Upper lobe of left lung (tissue), 6 donors: ENCODE measurements around the gene FXYD5. TPM values are rescaled to one million over a fixed set of nuclear protein-coding genes. Genes with fewer than 3 reads are reported as not detected.

ENCODE experiments used
- ATAC-seq, 2 donors: fragments of 200-7000 bp; cut with Tn5 transposase; one replicate each; pipeline ENCODE4 v1.9.1; 2022; ENCODE audit warnings: mild to moderate bottlenecking in 2 of 2, moderate library complexity in 2 of 2; ENCODE audit not compliant: low FRiP score in 2 of 2
- DNase-seq, 2 donors: peaks; one replicate each; pipeline ENCODE4 v3.0.0-alpha.2; 2019 to 2020
- H3K27ac ChIP-seq, 4 donors: fragments of 200-600 bp; sonication (generic); one replicate each; pipeline ENCODE4 v1.5.1; 2016 to 2019
- H3K27me3 ChIP-seq, 4 donors: fragments of 200-600 bp; sonication (generic); one replicate each; pipeline ENCODE4 v1.5.1; 2017 to 2019
- H3K36me3 ChIP-seq, 4 donors: fragments of 200-600 bp; sonication (generic); one replicate each; pipeline ENCODE4 v1.5.1; 2016 to 2019
- H3K4me1 ChIP-seq, 4 donors: fragments of 200-600 bp; sonication (generic); one replicate each; pipeline ENCODE4 v1.5.1; 2018 to 2019
- H3K4me3 ChIP-seq, 4 donors: fragments of 200-600 bp; sonication (generic); one replicate each; pipeline ENCODE4 v1.5.1; 2017 to 2019; ENCODE audit warnings: mild to moderate bottlenecking in 2 of 4, moderate library complexity in 1 of 4
- H3K9me3 ChIP-seq, 4 donors: fragments of 200-600 bp; sonication (generic); one replicate each; pipeline ENCODE4 v1.5.1; 2018 to 2019
- EP300 ChIP-seq, 4 donors: sonication (generic); formaldehyde crosslinking; IDR thresholded peaks; one replicate each; pipeline ENCODE4 v1.5.1; 2017; ENCODE audit warnings: antibody characterized with exemption in 4 of 4, control low read depth in 2 of 4
- POLR2A ChIP-seq, 4 donors: fragments of 450-650 bp; IDR thresholded peaks; one replicate each; pipeline ENCODE4 v1.5.1; 2016 to 2017; ENCODE audit warnings: antibody characterized with exemption in 4 of 4, mild to moderate bottlenecking in 2 of 4
- POLR2AphosphoS5 ChIP-seq, 2 donors: sonication (generic); formaldehyde crosslinking; IDR thresholded peaks; one replicate each; pipeline ENCODE4 v1.5.1; 2017; ENCODE audit warnings: antibody characterized with exemption in 2 of 2
- WGBS, 2 donors: methylation state at CpG; one replicate each; pipeline ENCODE4 v1.1.5; 2017 to 2018; 5-methylcytosine and 5-hydroxymethylcytosine counted together
- total RNA-seq, 6 donors: library from RNA; depleted of rRNA in 4 of 6; stranded (reverse); fragments of >200 nt in 4 of 6; gene quantifications; one replicate each; pipeline versions ENCODE4 v1.1.0 to v1.2.1, GENCODE V29; 2016 to 2021
- TF ChIP-seq, protein P1 (sequence below), 6 experiments: fragments of 450-650 bp in 4 of 6; fragments of 200-600 bp in 2 of 6; sonication (generic) in 2 of 6; IDR thresholded peaks; one replicate each; pipeline ENCODE4 v1.5.1; 2016 to 2019; ENCODE audit warnings: antibody characterized with exemption in 6 of 6
- donor health status: DM: no; HTN: no; CAD: no; lungs with moderate emphysema.
- donor health status: DM: no; HTN: yes; CAD: no; lungs with severe emphysema.

FXYD5 gene
- total RNA-seq, 6 donors from 2014 or later: 40.4 to 153 (median 91.8) TPM

DNA sequence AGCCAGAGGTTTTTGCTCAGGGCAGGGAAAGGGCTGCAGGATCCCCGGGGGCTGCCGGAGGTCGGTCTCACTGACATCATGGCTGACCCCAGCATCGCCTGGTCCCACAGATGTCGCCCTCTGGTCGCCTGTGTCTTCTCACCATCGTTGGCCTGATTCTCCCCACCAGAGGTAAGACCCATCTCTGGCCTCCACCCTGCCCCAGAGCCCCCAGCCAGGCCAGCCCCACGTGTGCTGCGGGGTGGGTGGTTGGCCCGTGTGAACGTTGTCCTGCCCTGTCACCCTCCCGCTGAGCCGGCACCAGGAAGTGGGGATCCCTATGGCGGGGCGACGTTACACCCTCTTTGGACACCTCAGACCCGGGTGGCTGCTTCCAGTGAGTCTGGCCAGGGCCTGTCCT, 906 bp downstream of the FXYD5 start:
- H3K27me3 ChIP-seq: no peaks in the 10 kb centered on the region
- peak overlapping the region; percentile 75 to 96 (median 86) for H3K27ac ChIP-seq
- DNase-seq (no peak), ATAC-seq (peak; percentile 1 to 25)
- H3K9me3 ChIP-seq: no peaks in the 10 kb centered on the region
- H3K4me1 ChIP-seq: peaks cover 24 to 39% (median 33%) of the 10 kb centered on the region in 4 donors
- peak overlapping the region; percentile 71 to 81 (median 74) for H3K4me3 ChIP-seq
- TF ChIP-seq POLR2AphosphoS5 (IDR thresholded peaks at IDR 0.05) (no peak), EP300 (IDR thresholded peaks at IDR 0.05) (no peak), POLR2A (IDR thresholded peaks at IDR 0.05) (no peak)
- TF ChIP-seq, protein P1, sequence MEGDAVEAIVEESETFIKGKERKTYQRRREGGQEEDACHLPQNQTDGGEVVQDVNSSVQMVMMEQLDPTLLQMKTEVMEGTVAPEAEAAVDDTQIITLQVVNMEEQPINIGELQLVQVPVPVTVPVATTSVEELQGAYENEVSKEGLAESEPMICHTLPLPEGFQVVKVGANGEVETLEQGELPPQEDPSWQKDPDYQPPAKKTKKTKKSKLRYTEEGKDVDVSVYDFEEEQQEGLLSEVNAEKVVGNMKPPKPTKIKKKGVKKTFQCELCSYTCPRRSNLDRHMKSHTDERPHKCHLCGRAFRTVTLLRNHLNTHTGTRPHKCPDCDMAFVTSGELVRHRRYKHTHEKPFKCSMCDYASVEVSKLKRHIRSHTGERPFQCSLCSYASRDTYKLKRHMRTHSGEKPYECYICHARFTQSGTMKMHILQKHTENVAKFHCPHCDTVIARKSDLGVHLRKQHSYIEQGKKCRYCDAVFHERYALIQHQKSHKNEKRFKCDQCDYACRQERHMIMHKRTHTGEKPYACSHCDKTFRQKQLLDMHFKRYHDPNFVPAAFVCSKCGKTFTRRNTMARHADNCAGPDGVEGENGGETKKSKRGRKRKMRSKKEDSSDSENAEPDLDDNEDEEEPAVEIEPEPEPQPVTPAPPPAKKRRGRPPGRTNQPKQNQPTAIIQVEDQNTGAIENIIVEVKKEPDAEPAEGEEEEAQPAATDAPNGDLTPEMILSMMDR (IDR thresholded peaks at IDR 0.05): no peak
- WGBS, 2 donors: 17 to 47% methylated on average over 6 to 13 of the region's 17 CpGs
- peaks cover 10 to 39% (median 23%) of the 10 kb centered on the region in 4 donors for H3K36me3 ChIP-seq

DNA sequence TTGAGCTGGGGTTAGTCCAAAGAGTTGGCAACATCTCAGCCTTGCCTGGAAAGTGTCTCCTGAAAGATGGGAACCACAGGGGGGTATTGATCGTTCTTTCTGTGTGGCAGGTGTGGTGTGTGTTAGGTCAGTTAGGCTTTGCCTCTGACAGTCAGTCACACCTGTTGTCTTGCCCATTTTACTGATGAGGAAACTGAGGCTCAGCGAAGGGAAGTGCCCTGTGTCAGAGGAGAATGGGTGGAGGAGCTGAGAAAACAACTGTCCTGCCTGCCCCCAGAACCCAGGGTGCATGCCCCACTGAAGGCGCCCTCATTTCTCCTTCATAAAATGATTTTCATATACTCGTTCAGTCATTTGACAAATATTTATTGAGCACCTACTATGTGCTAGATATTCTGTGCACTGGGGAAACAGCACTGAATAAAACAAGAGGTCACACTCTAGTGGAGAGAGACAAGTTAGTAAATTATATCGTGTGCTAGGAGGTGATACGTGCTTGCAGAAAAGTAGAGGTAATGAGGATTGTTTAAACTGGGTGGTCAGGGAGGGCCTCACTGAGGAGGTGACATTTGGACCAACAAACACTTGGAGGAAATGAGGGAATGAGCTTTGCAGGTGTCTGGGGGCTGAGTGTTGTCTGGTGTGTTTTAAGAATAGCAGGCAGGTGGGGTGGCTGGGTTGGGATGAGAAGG, 1.6 kb downstream of the FXYD5 start:
- TF ChIP-seq, protein P1 (IDR thresholded peaks at IDR 0.05): no peak
- no peak for TF ChIP-seq EP300 (IDR thresholded peaks at IDR 0.05)
- no peak for TF ChIP-seq POLR2A (IDR thresholded peaks at IDR 0.05)
- TF ChIP-seq POLR2AphosphoS5 (IDR thresholded peaks at IDR 0.05): no peak
- WGBS, 2 donors: 89 to 93% methylated on average over 6 of the region's 6 CpGs
- no peaks in the 10 kb centered on the region for H3K27me3 ChIP-seq
- peak overlapping the region in 3 of 4 donors; percentile 71 to 81 (median 73) for H3K4me3 ChIP-seq
- no peaks in the 10 kb centered on the region for H3K9me3 ChIP-seq
- H3K36me3 ChIP-seq: peaks cover 10 to 45% (median 28%) of the 10 kb centered on the region in 4 donors
- DNase-seq (no peak), ATAC-seq (no peak)
- H3K4me1 ChIP-seq: peaks cover 24 to 39% (median 33%) of the 10 kb centered on the region in 4 donors
- H3K27ac ChIP-seq: peak overlapping the region in 1 of 4 donors; percentile 96

DNA sequence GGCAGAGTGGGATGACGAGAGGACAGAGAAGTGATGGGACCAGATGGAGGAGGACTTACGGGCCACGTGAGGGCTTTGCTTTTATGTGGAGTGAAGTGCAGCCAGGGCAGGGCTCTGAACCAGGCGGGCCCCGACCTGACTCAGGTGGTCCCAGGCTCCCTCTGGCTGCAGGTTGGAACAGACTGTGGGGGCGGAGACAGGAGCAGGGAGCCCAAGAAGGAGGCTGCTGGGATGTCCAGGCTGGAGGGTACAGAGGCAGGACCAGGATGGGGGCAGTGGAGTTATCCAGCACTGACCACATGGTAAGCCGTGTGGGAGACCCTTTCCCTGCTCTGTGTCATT, 2.1 kb downstream of the FXYD5 start:
- ATAC-seq (no peak), DNase-seq (no peak)
- peaks cover 10 to 50% (median 32%) of the 10 kb centered on the region in 4 donors for H3K36me3 ChIP-seq
- no peaks in the 10 kb centered on the region for H3K9me3 ChIP-seq
- H3K27ac ChIP-seq: no peak overlapping the region
- H3K4me3 ChIP-seq: no peak overlapping the region
- H3K4me1 ChIP-seq: peaks cover 24 to 39% (median 33%) of the 10 kb centered on the region in 4 donors
- no peaks in the 10 kb centered on the region for H3K27me3 ChIP-seq
- no peak for TF ChIP-seq EP300 (IDR thresholded peaks at IDR 0.05)
- WGBS, 2 donors: 88 to 92% methylated on average over 7 of the region's 7 CpGs

DNA sequence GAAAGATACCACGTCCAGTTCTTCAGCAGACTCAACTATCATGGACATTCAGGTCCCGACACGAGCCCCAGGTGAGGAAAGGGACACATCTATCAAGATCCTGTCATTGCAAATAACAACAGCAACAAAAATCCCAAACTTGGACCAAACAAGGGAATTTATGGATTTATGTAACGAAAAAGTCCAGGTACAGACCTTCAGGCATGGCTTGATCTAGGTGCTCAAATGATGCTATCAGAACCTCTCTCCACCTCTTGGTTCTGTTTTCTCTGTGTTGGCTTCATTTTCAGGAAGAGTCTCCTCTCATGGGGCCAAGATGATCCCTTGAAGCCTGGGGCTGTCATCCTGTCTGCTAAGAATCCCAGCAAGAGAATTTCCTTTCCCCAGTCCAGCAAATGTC, 2.9 kb downstream of the FXYD5 start:
- no peak overlapping the region for H3K4me3 ChIP-seq
- no peaks in the 10 kb centered on the region for H3K27me3 ChIP-seq
- DNase-seq (no peak), ATAC-seq (no peak)
- TF ChIP-seq EP300 (IDR thresholded peaks at IDR 0.05) (no peak), POLR2AphosphoS5 (IDR thresholded peaks at IDR 0.05) (no peak), POLR2A (IDR thresholded peaks at IDR 0.05) (no peak)
- peaks cover 21 to 35% (median 31%) of the 10 kb centered on the region in 4 donors for H3K4me1 ChIP-seq
- H3K27ac ChIP-seq: no peak overlapping the region
- 99 to 100% methylated on average over 4 of the region's 4 CpGs for WGBS, 2 donors
- H3K36me3 ChIP-seq: peaks cover 12 to 57% (median 35%) of the 10 kb centered on the region in 4 donors
- H3K9me3 ChIP-seq: peaks cover 0 to 3% (median 0%) of the 10 kb centered on the region in 4 donors

DNA sequence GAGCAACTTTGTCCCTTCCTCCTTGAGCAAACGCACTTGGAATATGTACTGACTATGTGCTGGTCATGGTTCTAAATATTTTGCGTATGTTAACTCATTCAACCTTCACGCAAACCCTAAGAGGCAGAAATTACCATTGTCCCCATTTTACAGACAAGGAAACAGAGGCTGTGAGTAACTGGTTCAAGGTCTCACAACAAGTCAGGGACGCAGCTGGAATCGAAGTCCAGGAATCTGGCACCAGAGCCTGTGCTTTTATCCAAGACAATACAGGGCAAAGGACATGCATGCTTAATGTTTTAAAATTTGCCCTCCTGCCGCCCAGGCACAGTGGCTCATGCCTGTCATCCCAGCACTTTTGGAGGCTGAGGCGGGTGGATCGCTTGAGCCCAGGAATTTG, 5.1 kb downstream of the FXYD5 start:
- Histone ChIP-seq H3K27me3 (no peaks in the 10 kb centered on the region), H3K36me3 (peaks cover 20 to 79% (median 51%) of the 10 kb centered on the region in 4 donors), H3K4me1 (peaks cover 7 to 19% (median 16%) of the 10 kb centered on the region in 4 donors), H3K4me3 (no peak overlapping the region), H3K9me3 (peaks cover 0 to 17% (median 9%) of the 10 kb centered on the region in 4 donors), H3K27ac (no peak overlapping the region)
- WGBS, 2 donors: 87% methylated on average over 6 to 8 of the region's 8 CpGs
- TF ChIP-seq POLR2AphosphoS5 (IDR thresholded peaks at IDR 0.05): no peak
- TF ChIP-seq, protein P1 (IDR thresholded peaks at IDR 0.05): no peak
- TF ChIP-seq EP300 (IDR thresholded peaks at IDR 0.05): no peak
- no peak for TF ChIP-seq POLR2A (IDR thresholded peaks at IDR 0.05)
- ATAC-seq (no peak), DNase-seq (no peak)
